GM21390 (cell line): ENCODE measurements around the gene SUPT6H.
A peak's percentile ranks its signal among the peaks of the same experiment; 100 is the strongest.
"Not testable (repeated sequence)": the region's sequence is repeated elsewhere in the genome, so short reads cannot be mapped to it uniquely, and the experiment has no call there.

Source experiments
- ATAC-seq: cut with Tn5 transposase; IDR thresholded peaks from one replicate; pipeline ENCODE4 v1.9.1; 2021; ENCODE audit not compliant: unreplicated experiment

The SUPT6H gene

DNA sequence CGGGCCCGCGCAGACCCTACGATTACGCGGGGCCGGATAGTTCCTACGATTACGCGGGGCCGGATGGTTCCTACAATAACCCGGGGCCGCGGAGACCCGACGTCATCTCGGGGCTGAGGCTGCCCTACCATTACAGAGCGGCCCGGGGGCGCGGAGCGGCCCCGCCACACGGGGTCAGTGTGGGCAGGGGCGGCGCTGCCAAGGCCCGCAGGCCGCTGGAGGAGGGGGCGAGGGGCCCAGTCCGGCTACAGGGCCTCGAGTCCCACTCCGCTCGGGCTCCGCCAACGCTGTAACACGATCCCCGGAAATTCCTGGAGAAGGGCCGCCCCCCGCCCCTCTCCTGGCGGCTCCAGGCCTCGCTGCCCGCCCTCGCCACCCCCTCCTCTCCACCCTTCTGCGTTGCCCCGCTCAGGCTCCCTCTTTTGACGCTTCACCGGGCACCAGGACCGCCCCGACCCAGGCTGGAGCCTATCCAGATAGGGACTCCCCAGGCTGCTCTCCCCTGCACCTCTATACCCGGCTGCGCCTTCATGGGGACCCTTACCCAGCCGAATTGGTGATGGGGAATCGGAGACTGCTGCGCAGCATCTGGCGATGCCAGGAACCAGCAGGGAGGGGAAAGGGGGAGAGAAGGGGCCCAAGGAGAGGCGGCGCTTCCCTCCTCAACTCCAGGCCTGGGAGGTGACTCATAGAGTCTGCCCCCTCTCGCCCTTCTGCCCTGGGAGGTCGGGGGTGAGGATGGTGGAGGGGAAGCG is 55.8 kb downstream of the SUPT6H start, which contains the start of gene RAB34:
TSS of gene RAB34 (minus strand) at position 291 of the 755 bp plus-strand sequence. CDS start 602 bp downstream, outside the sequence.
- no peak for ATAC-seq

DNA sequence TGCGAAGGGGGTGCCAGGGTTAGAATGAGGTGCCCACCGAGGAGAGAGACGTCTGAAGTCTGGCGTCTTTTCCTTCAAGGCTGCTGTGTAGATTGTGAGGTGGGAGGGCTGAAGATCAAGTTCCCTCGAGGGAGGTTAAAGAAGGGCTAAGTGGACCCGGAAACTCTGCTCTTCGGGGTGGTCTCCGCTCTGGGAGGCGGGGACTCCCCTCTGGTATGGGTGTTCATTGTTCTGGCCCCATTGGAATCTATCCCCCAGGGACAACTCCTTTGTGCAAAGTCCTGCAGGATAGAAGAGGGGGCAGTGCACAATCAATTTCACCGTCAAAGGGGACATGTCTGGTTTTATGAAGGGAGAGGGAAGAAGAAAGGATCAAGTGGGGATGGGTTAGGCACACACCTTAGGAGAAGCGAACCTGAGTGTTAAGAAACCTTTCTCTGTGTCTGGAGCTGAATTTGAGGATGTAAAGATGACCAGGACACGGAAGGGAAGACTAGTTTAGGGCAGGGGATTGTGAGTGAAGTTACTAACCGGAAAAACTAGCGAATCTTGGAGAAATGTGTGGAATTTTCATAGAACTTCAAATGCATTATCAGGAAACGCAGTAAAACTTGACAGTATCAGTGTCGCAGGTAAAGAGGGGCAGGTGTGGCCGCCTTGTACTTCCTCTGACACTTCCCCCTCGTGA is 56.5 kb downstream of the SUPT6H start:
- ATAC-seq, result no peak

DNA sequence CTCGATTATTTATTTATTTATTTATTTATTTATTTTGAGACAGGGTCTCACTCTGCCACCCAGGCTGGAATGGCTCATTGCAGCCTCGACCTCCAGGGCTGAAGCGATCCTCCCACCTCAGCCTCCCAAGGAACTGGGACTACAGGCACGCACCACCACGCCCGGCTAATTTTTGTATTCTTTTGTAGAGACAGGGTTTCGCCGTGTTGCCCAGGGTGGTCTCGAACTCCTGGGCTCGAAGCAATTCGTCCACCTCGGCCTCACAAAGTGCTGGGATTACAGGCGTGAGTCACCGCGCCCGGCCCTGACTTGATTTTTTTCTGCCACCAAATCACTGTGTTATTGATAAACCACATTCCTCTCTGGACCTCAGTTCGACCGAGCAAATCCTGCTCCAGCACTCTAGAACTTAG is 57.0 kb downstream of the SUPT6H start:
- ATAC-seq, result no peak

DNA sequence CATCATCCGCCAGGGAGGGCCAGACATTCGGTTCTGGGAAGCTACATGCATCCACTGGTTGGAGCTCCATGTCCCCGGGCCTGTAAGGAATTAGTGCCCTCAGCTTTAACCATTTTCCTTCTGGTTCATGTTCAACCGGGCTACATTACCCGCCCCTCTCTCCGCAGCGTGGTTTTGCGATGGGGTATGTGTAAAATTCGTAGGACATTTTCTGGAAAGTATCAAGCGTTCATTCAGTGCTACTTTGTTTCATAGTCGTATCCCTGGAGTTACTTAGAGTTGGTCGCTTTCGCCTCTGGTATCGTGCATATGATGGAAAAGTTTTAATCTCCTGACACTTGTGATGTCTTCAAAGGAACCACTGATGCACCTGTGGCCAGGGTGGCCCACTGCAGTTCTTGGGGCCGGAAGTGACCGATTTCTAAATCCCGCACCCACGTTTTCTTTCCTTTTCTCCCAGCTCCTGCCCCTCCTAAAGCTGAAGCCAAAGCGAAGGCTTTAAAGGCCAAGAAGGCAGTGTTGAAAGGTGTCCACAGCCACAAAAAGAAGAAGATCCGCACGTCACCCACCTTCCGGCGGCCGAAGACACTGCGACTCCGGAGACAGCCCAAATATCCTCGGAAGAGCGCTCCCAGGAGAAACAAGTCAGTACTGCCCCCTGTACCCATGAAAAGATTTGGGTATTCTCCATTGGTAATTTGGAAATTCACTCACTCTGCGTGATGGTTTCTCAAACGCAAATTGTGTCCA is 58.4 kb downstream of the SUPT6H start:
- ATAC-seq, result no peak

DNA sequence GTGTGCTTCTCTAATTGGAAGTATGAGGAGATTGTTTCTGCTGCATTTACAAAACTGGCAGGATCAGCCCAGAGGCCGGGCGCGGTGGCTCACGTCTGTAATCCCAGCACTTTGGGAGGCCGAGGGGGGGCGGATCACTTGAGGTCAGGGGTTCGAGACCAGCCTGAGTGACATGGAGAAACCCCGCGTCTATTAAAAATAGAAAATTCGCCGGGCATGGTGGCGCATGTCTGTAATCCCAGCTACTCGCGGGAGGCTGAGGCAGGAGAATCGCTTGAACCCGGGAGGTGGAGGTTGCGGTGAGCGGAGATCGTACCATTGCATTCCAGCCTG is 59.0 kb downstream of the SUPT6H start:
- not testable (repeated sequence) for ATAC-seq

DNA sequence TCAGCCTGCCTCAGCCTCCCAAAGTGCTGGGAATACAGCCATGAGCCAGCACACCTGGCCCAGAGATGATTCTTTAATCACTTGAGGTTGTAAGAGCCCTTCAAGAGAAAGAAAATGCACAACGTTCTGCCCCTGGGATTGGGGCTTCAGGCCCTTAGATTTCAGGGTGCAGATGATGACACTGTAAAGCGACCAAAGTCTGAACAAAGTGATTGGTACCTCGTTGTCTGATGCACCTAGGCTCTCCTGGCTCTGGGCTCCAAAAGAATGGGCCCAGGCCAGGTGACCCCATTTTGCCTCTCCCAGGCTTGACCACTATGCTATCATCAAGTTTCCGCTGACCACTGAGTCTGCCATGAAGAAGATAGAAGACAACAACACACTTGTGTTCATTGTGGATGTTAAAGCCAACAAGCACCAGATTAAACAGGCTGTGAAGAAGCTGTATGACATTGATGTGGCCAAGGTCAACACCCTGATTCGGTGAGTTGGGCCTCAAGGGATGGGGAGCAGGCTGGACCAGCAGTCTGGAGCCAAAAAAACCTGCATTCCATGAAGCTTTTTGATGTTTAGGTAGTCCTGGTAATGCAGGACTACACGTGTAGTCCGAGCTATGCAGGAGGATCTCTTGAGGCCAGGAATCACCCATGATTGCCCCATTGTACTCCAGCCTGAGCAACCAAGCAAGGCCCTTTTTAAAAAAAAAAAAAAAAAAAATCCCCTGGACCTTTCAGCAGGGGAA is 60.6 kb downstream of the SUPT6H start:
- ATAC-seq, result no peak

DNA sequence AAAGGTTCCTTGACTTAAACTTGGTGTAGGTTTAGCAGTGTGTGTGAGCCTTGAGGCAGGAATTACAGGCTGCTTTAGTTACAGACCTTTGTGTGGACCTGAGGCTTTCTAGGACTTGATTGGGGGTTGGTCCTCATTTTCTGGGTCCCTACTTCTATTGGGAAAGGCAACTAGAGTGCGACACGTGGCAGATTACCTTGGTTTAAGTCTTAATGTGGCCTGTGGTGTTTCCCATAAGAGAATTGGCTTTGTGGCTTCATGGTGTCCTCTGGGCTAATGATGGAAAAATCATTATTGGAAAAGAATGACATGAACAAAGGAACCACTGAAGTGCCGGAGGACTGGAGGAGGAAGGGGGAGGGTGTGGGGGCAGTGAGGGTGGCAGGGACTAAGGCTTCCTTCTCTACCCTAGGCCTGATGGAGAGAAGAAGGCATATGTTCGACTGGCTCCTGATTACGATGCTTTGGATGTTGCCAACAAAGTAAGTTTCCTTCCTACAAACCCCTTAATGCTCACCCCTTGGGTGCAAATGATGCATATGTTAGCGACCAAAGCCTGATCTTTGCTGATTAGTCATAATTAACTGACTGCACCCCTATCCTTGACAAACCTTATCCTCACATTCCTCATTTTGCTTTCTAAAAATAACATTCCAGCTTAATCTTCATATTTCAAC is 61.3 kb downstream of the SUPT6H start:
- ATAC-seq, result no peak

DNA sequence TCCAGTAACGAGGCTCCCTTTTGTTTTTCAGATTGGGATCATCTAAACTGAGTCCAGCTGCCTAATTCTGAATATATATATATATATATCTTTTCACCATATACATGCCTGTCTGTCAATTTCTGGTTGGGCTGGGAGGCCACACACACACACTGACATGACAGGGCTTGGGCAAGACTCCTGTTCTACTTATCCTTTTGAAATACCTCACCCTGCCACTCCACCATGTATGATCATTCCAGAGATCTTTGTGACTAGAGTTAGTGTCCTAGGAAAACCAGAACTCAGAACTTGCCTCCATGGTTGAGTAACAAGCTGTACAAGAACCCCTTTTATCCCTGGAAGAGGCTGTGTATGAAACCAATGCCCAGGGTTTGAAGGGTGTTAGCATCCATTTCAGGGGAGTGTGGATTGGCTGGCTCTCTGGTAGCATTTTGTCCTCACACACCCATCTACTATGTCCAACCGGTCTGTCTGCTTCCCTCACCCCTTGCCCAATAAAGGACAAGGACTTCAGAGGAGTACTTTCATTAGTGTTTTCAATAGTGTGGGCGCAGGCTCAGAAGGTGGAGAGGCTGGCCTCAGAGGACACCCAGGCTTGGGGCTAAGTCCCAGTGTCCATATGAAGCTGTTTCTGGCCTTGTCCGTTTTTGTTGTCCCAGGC is 62.0 kb downstream of the SUPT6H start:
- not testable (repeated sequence) for ATAC-seq

DNA sequence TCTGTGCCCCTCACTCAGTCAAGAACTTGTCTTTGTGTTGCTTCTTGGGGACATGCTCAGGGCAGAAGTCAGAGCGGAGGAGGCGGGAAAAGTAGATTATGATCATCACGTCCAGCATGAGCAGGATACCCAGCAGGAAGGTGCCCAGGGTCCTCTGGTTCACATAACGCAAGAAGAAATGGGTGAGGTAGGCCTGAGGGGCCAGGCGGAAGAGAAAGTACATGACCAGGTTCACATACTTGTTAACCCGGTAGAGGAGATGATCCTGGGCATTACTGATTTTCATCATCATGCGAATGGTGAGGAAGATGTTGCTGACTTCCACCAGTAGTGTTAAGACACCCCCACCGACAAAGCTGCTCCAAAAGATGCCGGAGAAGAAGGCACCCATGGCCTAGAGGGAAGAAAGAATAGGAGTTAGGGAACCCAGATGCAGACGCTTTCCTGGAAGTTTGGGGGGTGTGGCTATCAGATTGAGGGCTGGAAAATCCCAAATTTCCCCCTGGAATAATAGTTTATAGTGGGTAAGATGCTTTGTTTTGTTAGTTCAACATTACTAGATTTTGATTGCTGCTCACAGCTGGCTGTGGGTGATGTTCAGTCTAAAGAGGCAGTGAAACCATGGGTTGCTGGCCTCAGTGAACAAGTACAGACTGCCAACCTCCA is 62.6 kb downstream of the SUPT6H start:
- ATAC-seq, result no peak

DNA sequence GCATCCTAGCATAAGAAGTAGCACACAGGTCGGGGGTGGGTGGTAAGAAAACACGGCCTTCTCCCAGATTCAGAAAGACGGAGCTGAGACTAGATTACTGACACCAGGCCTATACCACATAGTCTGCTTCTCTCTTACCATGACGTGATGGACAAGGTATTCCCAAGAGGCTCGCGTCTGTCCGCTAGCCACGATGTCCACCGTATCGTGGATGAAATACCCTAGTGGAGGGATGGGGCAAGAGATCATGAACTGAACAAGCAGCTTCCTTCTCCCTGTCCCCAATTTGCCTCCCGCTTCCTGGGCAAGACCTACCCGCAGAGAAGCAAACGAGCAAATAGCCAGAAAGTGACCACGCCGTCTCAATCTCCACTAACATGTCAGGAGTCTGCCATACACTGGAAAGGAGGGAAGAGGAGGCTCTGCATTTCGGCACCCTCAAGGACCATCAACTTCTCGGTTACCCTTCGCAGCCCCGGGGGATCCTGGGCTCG is 63.2 kb downstream of the SUPT6H start:
- ATAC-seq, result no peak

DNA sequence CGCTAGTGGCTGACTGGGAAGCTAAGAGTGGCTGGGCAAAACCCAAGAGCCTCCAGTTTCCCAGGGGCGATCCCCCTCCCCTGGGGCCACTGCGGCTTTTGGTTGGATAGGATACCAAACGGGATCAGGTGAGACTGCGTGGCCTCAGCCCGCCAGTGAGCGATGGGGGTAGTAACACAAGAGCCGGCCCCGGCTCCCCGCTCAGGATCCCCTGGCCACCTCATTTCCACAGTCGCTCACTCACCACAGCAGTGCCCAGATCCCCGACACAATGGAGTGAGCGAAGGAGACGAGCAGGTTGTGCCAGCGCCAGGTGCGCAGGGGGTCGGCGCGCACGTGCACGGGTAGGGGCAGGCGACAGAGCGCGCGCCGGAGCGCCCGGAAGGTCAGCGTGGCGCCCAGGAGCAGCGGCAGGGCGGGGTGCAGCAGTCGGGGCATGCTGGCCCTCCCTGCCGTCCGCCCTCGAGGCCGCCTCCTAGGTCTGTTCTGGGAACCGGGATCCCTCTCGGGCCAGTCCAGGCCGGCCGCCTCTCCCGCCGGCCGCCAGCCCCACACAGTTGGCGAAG is 63.7 kb downstream of the SUPT6H start:
- no peak for ATAC-seq

DNA sequence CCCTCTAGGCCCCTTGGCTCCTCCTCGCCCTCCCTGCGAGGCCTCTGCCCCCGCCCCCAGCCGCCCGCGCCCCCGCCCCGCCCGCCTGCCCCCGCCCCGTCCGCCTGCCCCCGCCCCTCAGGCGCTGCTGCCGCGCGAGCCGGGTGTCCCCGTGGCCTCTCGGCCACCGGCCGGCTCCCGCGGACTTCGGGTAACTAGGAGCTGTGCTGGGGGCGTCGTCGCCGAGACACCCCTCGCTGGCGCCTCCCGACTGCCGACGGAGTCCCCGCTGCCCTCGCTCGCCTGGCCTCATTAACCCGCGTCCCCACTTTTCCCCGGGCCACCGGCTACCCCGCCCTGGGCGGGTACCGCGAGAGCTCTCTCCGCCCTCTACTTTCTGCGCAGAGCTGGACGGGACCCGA is 64.2 kb downstream of the SUPT6H start, which contains the start of gene TLCD1:
TSS of gene TLCD1 (minus strand) at position 8 of the 401 bp plus-strand sequence. CDS start 136 bp downstream, outside the sequence.
- ATAC-seq, result no peak

DNA sequence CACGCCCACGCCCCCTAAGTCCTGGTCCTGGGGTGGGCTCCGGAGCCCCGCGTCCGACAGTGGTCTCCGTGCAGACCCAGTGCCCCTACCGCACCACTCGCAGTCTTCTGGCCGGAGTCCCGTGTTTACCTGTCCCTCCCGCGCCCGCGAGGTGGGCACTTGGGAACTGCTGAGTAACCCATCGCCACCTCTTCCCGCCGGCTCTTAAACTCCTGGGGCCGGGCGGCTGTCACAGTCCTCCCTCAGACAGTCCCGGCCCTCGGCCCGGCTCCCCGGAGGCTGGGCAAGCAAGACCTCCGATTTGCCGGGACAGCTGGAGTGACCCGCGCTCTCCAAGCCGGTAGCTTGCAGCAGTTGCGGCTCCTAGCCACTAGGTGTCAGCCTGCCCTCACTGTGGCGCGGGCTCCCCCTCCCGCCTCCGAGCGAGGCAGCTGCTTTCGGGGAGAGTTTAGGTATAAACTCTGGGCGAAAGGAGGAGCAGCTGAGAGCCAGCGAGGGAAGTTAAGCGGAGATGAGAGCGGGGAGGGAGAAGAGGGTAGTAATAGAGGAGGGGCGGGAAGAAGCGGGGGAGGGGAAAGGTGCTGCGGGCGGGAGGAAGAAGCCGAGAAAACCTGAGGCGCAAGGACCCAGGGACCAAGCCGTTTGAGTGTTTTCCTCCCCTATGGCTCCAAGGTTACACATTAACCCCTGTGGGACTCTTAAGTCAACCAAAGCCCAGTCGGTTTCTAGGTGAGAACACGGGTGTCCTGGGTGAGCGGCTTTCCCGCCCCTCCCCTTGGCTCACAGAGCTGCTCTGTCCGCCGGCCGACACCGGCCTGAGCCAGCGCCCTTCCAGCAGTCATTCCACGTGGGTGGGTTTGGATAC is 64.9 kb downstream of the SUPT6H start:
- peak; percentile 42 for ATAC-seq

DNA sequence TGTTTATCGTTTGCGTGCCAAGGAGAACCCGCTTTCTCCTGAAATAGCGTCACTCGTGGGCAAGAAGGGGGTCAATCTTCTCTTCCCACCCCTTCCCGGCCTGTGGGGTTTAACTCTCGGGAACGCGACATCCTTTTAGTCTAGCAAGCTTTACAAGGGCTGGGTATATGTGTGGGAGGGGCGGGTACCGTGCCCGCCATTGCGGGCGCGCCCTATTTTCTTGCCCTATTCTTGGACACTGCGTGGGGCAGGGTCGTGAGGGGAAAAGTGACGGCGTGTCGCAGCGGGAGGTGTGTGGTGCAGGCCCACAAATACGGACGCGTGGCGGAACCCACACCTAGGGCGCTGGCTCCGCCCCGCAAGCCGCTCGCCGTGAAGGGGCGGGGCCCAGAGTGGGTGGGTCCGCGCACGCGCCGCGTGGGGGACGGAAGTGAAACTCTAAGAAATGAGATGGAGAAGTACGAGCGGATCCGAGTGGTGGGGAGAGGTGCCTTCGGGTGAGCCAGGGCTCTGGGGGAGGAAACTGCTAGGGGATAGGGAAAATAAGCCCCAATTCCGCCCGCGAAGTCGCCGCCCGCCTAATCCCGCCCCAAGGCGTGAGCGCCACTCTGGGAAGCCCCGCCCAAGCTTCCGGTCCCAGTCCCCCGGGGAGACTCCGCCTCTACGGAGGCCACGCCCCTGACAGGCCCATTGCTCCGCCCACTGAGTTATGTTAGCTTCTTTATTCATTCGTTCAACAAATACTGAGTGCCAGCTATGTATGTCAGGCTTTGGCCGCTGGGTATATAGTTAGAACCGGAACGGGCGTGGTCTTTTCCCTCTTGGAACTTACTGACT is 66.6 kb downstream of the SUPT6H start, which contains the start of gene NEK8:
TSS of gene NEK8 (plus strand) at position 425 of the 837 bp plus-strand sequence. CDS start at position 451, 26 bp downstream.
- ATAC-seq, result peak; percentile 33

DNA sequence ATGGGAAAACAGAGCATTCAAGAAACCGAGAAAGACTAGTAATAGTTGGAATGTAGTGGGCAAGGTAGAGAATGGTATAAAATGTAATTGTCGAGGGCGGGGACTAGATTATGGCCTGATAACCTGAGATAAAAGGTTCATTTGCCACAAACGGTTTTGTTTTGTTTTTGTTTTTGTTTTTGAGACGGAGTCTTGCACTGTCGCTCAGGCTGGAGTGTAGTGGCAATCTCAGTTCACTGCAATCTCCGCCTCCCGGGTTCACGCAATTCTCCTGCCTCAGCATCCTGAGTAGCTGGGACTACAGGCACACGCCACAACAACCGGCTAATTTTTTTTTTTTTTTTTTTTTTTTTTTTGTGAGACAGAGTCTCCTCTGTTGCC is 67.9 kb downstream of the SUPT6H start:
- no peak for ATAC-seq

DNA sequence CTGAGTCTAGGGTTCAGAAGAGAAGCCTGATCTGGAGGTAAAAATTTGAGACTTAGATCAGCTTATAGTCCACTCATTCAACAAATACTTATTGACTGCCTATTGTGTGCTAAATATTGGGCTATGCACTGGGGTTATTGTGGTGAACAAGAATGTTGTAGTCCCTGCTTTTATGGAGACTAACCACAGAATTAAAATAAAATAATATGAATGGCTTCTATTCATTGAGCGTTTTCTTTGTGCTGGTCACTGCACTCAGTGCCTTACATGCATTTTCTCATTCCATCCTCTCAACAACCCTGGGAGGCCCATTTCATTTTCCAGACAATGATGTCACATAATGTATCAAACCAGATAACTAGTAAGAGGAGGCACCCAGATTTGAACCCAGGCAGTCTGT is 71.3 kb downstream of the SUPT6H start:
- ATAC-seq, result no peak

DNA sequence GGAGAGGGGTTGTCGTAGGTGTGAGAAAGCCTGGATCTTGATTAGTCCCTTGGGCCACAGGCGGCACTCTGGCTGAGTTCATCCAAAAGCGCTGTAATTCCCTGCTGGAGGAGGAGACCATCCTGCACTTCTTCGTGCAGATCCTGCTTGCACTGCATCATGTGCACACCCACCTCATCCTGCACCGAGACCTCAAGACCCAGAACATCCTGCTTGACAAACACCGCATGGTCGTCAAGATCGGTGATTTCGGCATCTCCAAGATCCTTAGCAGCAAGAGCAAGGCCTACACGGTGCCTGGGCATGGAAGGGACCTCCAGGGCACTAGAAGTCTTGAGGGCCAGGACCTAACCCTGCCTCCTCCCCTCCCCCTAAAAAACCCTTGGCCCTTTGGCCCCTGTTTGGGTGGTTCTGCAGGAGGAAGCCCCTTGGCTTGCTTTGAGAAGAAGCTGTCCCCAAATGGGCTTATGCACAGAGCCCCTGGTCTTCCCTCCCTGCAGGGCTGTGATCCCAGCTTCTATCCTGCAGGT is 72.8 kb downstream of the SUPT6H start:
- ATAC-seq, result no peak
